Measurements from ENCODE around the gene SYNE1.
"Not testable (repeated sequence)": the region's sequence is repeated elsewhere in the genome, so short reads cannot be mapped to it uniquely, and the experiment has no call there.

Gene SYNE1

GRCh38 chr6:152089992-152090391 is 547.2 kb downstream of the SYNE1 start:
- TF ChIP-seq CTCF (conservative IDR thresholded peaks at IDR 0.05) (no peak), ZFX (IDR thresholded peaks at IDR 0.05) (no peak)
- no peak overlapping the region; the same call in 1 of the 2 replicates for H3K27ac ChIP-seq

GRCh38 chr6:152087701-152088100 is 549.5 kb downstream of the SYNE1 start:
- no peak for TF ChIP-seq ZFX (IDR thresholded peaks at IDR 0.05)
- H3K27ac ChIP-seq, result no peak overlapping the region

- H3K27ac ChIP-seq, result no peak overlapping the region
- TF ChIP-seq ZFX (IDR thresholded peaks at IDR 0.05) (no peak), CTCF (conservative IDR thresholded peaks at IDR 0.05) (no peak)
Measured at GRCh38 chr6:152087096-152087495, 550.1 kb downstream of the SYNE1 start.

GRCh38 chr6:152086223-152086873 is 550.8 kb downstream of the SYNE1 start:
- TF ChIP-seq CTCF (conservative IDR thresholded peaks at IDR 0.05) (no peak), ZFX (IDR thresholded peaks at IDR 0.05) (no peak)
- no peak overlapping the region for H3K27ac ChIP-seq

GRCh38 chr6:152085451-152085921 is 551.7 kb downstream of the SYNE1 start:
- no peak for TF ChIP-seq CTCF (conservative IDR thresholded peaks at IDR 0.05)
- TF ChIP-seq ZFX (IDR thresholded peaks at IDR 0.05), result no peak

GRCh38 chr6:152078804-152079203 is 558.4 kb downstream of the SYNE1 start:
- no peak for TF ChIP-seq CTCF (conservative IDR thresholded peaks at IDR 0.05)
- TF ChIP-seq ZFX (IDR thresholded peaks at IDR 0.05), result no peak
- no peak overlapping the region for H3K27ac ChIP-seq

More at GRCh38 chr6:152085451-152085921, 551.7 kb downstream of the SYNE1 start:
- H3K27ac ChIP-seq, result no peak overlapping the region

- no peak overlapping the region for H3K27ac ChIP-seq
- TF ChIP-seq ZFX (IDR thresholded peaks at IDR 0.05) (no peak), CTCF (conservative IDR thresholded peaks at IDR 0.05) (no peak)
Measured at GRCh38 chr6:152078001-152078400, 559.2 kb downstream of the SYNE1 start.

GRCh38 chr6:152076242-152076641 is 560.9 kb downstream of the SYNE1 start:
- H3K27ac ChIP-seq, result not testable (repeated sequence)

Data from C4-2B (cell line).